Progenitor cell of endocrine pancreas (in vitro differentiated cells): Measurements from ENCODE around the gene LLGL1. TPM values are rescaled to one million over a fixed set of nuclear protein-coding genes. Genes with fewer than 3 reads are reported as not detected.

Source experiments
- DNase-seq: peaks from one replicate; pipeline ENCODE4 v3.0.0; 2021; ENCODE audit warnings: low spot score; ENCODE audit not compliant: unreplicated experiment
- H3K27ac Mint-ChIP-seq: 2 replicates; pipeline ENCODE4 v1.8.0; 2021; ENCODE audit warnings: mild to moderate bottlenecking, moderate library complexity, mixed read lengths
- H3K27me3 Mint-ChIP-seq: 2 replicates; pipeline ENCODE4 v1.8.0; 2021; ENCODE audit warnings: mixed read lengths
- H3K36me3 Mint-ChIP-seq: 2 replicates; pipeline ENCODE4 v1.8.0; 2022; ENCODE audit warnings: mixed read lengths; ENCODE audit not compliant: insufficient read depth
- H3K4me1 Mint-ChIP-seq: 2 replicates; pipeline ENCODE4 v1.8.0; 2021; ENCODE audit warnings: low read depth, mixed read lengths
- H3K4me3 Mint-ChIP-seq: 2 replicates; pipeline ENCODE4 v1.8.0; 2021; ENCODE audit warnings: low read depth, mild to moderate bottlenecking, moderate library complexity, mixed read lengths
- H3K9me3 Mint-ChIP-seq: 2 replicates; pipeline ENCODE4 v1.8.0; 2021; ENCODE audit warnings: low read depth, mixed read lengths
- total RNA-seq: library from RNA; stranded (reverse); gene quantifications from 2 replicates; pipeline ENCODE4 v1.2.1, GENCODE V29; 2021
- TF ChIP-seq, protein P1 (sequence below): fragments of 200-600 bp; sonication (generic); IDR thresholded peaks from one replicate; pipeline ENCODE4 v1.5.0; 2021; ENCODE audit warnings: antibody characterized with exemption, mild to moderate bottlenecking; ENCODE audit not compliant: unreplicated experiment

LLGL1 gene
- total RNA-seq, 1 donor from 2014 or later, result 76.7 TPM

DNA sequence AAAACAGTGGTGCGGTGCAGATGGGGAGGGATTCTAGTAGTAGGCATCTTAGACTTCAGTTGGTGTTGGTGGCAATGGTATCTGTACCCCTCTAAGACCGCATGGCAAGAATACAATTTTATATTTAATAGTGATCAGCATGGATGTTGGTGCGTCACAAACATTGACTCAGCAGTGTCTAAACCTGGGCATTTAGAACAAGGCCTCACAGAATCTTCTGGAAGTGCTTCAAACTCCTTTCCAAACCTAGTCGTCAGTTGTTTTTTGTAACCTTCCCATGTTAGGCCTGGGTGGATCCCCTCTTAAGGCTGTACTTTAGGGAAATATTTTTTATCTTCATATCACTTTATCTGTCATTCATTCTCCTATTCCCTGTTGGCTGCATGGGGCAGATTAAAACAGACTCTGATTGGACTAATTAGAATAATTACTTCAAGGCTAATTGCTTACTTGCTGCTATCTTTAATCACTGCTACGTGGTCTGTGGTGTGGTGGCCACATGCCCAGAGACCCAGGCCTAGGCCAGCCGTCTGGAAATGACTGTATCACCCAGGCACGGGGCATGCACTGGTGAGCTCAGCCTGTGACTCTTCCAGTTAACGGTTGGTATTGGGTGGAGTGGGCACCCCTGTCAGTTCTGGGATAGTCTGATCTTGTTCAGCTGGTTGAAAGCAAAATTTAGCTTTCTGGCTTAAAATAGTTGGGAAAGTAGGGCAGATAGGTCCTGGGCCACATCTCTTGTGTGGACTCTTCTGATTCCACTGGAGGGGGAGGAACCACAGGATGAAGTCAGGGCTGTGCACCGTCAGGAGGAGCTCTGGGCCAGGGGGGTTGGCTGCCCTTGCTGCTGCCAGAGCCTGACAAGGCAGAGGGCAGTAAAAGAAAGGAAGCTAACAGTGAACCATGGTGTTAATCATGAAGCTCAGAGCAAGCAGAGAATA, 37.3 kb upstream of the LLGL1 start:
- Mint-ChIP-seq H3K9me3 (no peaks in the 10 kb centered on the region), H3K4me1 (peaks cover 45% of the 10 kb centered on the region), H3K36me3 (peaks cover 17% of the 10 kb centered on the region), H3K4me3 (peak overlapping the region; percentile 29), H3K27me3 (no peaks in the 10 kb centered on the region), H3K27ac (no peak overlapping the region)
- no peak for DNase-seq
- TF ChIP-seq, protein P1, sequence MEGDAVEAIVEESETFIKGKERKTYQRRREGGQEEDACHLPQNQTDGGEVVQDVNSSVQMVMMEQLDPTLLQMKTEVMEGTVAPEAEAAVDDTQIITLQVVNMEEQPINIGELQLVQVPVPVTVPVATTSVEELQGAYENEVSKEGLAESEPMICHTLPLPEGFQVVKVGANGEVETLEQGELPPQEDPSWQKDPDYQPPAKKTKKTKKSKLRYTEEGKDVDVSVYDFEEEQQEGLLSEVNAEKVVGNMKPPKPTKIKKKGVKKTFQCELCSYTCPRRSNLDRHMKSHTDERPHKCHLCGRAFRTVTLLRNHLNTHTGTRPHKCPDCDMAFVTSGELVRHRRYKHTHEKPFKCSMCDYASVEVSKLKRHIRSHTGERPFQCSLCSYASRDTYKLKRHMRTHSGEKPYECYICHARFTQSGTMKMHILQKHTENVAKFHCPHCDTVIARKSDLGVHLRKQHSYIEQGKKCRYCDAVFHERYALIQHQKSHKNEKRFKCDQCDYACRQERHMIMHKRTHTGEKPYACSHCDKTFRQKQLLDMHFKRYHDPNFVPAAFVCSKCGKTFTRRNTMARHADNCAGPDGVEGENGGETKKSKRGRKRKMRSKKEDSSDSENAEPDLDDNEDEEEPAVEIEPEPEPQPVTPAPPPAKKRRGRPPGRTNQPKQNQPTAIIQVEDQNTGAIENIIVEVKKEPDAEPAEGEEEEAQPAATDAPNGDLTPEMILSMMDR, result no peak

DNA sequence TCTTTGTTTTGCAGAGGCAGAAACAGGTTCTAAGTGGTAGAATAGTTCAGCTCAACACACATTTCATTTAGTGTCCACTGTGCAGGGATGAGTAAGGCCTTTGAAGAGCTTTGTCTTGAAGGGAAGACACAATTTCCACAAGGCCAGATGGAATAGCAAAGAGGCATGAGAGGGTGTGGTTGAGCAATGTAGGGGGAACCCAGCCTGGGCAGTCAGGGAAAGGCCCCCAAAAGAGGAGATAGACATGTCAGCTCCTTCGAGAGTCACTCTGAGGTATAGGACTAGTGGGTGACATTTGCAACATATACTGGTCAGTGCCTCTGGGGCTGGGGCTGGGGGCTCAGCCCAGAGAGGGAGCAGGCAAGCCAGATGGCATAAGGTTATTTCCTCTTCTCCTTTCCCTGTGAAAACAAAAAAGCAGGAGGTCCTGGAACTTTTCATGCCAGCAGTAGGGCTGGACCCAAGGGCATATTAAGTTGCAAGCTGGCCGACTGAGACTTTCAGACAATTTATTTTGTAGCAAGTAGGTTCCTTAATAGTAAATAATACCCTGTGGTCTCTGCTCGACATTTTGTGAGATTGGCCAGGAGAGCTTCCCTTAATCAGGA, 34.7 kb upstream of the LLGL1 start:
- TF ChIP-seq, protein P1, result no peak
- no peaks in the 10 kb centered on the region for H3K9me3 Mint-ChIP-seq
- no peak overlapping the region for H3K4me3 Mint-ChIP-seq
- no peak overlapping the region for H3K27ac Mint-ChIP-seq
- no peak for DNase-seq
- H3K36me3 Mint-ChIP-seq, result peaks cover 20% of the 10 kb centered on the region
- peaks cover 35% of the 10 kb centered on the region for H3K4me1 Mint-ChIP-seq
- no peaks in the 10 kb centered on the region for H3K27me3 Mint-ChIP-seq

DNA sequence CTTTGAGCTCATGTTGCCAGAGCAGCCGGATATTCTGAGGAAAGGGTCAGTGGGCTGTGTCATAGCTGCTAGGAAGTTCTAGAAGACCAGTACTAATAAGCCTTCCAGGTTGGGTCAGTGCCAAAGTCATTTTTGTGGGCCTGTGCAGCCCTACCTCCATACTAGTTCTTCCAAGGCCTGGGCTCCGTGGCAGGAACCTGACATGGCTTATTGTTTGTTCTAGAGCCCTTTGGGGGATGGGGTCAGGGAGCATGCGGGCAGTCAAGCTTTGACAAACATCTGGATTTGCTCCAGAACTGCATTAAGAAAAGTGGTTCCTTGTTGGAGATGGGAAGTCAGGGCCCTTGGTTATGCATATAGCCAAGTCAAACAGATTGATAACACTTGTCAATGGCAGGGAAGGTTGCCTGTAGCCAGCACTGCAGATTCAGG, 34.2 kb upstream of the LLGL1 start:
- no peaks in the 10 kb centered on the region for H3K9me3 Mint-ChIP-seq
- H3K4me1 Mint-ChIP-seq, result peaks cover 30% of the 10 kb centered on the region
- TF ChIP-seq, protein P1, result no peak
- no peak overlapping the region for H3K27ac Mint-ChIP-seq
- no peak overlapping the region for H3K4me3 Mint-ChIP-seq
- no peaks in the 10 kb centered on the region for H3K27me3 Mint-ChIP-seq
- peaks cover 22% of the 10 kb centered on the region for H3K36me3 Mint-ChIP-seq
- DNase-seq, result no peak

DNA sequence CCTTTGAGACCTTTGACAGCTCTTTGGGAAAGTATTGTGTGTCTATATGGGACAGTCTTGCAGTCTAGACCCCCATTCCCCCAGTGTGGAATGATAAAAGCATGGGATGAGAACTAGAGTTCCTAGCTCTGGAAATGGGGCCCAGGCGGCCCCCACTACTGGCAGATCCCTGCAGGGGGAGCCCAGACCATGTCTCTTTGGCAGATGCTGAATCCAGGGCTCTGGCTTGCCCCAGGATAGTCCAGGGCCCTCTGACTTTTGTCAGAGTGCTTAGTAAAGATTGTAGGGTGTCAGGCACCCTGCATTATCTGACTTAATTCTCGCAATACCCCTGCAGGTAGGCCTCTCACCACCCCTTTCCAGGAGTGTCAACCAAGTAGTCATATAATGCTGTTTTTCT, 33.5 kb upstream of the LLGL1 start:
- no peaks in the 10 kb centered on the region for H3K9me3 Mint-ChIP-seq
- H3K27ac Mint-ChIP-seq, result no peak overlapping the region
- H3K4me3 Mint-ChIP-seq, result no peak overlapping the region
- H3K27me3 Mint-ChIP-seq, result no peaks in the 10 kb centered on the region
- no peak for DNase-seq
- TF ChIP-seq, protein P1, result peak; percentile 18
- H3K36me3 Mint-ChIP-seq, result peaks cover 22% of the 10 kb centered on the region
- H3K4me1 Mint-ChIP-seq, result peaks cover 23% of the 10 kb centered on the region

DNA sequence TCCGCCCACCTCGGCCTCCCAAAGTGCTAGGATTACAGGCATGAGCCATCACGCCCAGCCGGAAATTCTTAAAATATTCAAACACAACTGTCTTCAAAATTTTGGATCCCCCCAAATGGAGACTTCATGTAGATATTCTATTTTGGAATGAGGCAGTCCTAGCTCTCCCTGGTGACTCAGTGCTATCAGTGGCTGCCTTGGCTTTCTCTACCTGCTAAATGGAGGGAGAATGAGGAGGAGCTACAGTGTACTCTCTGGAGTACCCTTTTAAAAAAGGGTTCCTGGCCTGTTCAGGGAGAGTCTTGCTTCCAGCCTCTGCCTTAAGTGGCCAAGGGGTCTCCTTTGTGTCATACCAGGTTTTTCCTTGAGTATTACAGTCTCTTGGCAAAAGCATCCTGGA, 31.0 kb upstream of the LLGL1 start:
- Mint-ChIP-seq H3K4me3 (no peak overlapping the region), H3K9me3 (no peaks in the 10 kb centered on the region), H3K36me3 (peaks cover 19% of the 10 kb centered on the region), H3K4me1 (peaks cover 7% of the 10 kb centered on the region), H3K27ac (peak overlapping the region; percentile 52), H3K27me3 (no peaks in the 10 kb centered on the region)
- TF ChIP-seq, protein P1, result no peak
- DNase-seq, result no peak
